ENCODE measurements around the gene RAD18. TPM values are rescaled to one million over a fixed set of nuclear protein-coding genes. Genes with fewer than 3 reads are reported as not detected.

The RAD18 gene
- 9.6 and 17.0 TPM in 2 replicates for total RNA-seq

GRCh38 chr3:8963137-8963853, at the start of gene RAD18:
RAD18 (minus strand) TSS chr3:8963472; CDS start chr3:8963385, 87 bp downstream.

Small RNA genes lying within 50 kb of the gene (small RNA-seq; reads per million reads assigned to genes)
- gene RF00416, result not detected

Other genes with a start within 250 kb of the RAD18 start
- gene CAV3, start 229.7 kb downstream of the RAD18 start, total RNA-seq, result not detected in 2 replicates
- gene OXTR, start 193.9 kb downstream of the RAD18 start, total RNA-seq, result 0.73 and 0.98 TPM in 2 replicates